ENCODE measurements around the gene PPIL6. TPM values are rescaled to one million over a fixed set of nuclear protein-coding genes. Genes with fewer than 3 reads are reported as not detected.

Gene PPIL6
- total RNA-seq, 1 experiment from 2014 or later = 0.29 TPM

DNA sequence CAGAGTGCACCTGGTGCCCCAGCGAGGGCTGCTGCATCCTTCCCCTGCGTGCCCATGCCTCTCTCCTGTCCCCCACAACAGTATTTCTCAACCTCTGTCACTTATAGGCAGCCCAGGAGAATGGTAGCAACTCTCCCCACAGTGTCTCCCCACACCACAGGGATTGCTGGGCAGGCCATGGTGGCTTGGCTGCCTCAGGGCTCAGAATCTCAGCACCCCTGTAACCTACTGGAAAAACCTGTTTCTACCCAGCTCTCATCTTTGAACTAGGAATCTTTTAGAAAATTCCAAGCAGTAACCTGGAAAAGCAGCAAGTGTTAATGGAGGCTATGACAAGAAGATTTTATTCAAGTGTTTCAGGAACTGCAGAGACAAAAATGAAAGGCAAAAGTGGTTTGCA lies 96.2 kb downstream of the PPIL6 start:
- Histone ChIP-seq H3K4me3 (no peak overlapping the region), H3K27me3 (replicated peaks) (no peaks in the 10 kb centered on the region), H3K36me3 (no peaks in the 10 kb centered on the region), H3K9me3 (replicated peaks) (no peaks in the 10 kb centered on the region), H3K27ac (no peak overlapping the region), H3K4me1 (replicated peaks) (no peaks in the 10 kb centered on the region)
- DNase-seq (ENCODE audit: low read depth in 1 of 2, low spot score in 2 of 2) = no peak

DNA sequence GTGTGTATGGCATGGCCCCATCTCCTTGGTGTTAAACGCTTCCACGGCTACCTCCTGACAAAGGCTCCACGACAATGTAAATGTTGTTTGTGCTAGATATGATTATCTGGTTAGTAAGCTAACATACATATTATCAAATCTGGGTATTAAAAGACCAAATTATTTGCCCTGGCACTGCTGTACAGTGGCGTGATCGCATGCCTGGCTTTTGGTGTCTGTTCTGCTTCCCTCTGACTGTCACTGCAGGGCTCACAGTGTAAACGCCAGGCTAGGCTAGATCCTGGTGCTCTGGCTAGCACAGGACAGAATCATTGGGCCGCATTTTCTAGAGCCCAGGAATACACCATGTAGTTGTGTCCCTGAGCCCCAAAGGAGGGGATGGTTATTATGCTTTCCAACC lies 96.9 kb downstream of the PPIL6 start:
- no peaks in the 10 kb centered on the region for H3K9me3 ChIP-seq (replicated peaks)
- H3K4me3 ChIP-seq = no peak overlapping the region
- no peaks in the 10 kb centered on the region for H3K4me1 ChIP-seq (replicated peaks)
- no peak for DNase-seq (ENCODE audit: low read depth in 1 of 2, low spot score in 2 of 2)
- H3K36me3 ChIP-seq = no peaks in the 10 kb centered on the region
- no peaks in the 10 kb centered on the region for H3K27me3 ChIP-seq (replicated peaks)
- H3K27ac ChIP-seq = no peak overlapping the region

DNA sequence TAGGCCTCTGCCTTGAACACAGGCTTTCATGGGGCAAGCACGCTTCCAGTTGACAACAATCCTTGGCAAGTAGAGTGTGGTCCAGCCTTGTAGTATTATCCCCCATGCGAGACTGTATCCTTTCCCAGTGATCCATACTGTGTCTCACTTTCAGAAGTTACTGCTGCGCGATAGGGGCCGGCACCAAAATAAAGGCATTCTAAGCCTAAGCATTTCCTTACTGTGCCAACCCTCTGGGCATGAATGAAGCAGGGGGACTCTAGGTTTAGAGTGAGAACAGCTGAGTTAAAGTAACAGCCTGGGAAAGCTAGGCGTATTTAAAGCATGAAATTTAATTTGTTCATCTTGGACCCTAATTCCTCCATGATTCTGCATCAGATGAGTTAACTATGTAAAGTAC lies 97.5 kb downstream of the PPIL6 start:
- Histone ChIP-seq H3K27me3 (replicated peaks) (no peaks in the 10 kb centered on the region), H3K27ac (no peak overlapping the region), H3K4me1 (replicated peaks) (no peaks in the 10 kb centered on the region), H3K4me3 (no peak overlapping the region), H3K9me3 (replicated peaks) (no peaks in the 10 kb centered on the region), H3K36me3 (no peaks in the 10 kb centered on the region)
- DNase-seq (ENCODE audit: low read depth in 1 of 2, low spot score in 2 of 2) = no peak

DNA sequence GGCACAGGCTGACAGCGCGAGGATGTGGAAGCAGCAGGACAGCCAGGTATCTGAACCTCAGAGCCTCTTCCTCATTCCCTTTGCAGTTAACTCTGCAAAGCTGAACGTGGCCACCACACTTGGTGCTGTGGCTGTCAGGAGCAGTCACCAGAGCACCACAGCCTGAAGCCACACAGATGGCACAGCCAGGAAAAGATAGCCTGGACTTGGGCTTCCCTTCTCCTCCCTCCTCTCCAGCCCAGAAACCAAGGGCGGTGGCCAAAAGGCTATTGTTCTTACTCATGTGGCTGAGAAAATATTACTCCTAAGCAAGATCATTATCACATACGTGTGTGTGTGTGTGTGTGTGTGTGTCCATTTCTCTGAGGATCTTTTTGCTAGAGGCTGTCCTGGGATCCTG lies 97.9 kb downstream of the PPIL6 start:
- H3K4me3 ChIP-seq = no peak overlapping the region
- no peak for DNase-seq (ENCODE audit: low read depth in 1 of 2, low spot score in 2 of 2)

DNA sequence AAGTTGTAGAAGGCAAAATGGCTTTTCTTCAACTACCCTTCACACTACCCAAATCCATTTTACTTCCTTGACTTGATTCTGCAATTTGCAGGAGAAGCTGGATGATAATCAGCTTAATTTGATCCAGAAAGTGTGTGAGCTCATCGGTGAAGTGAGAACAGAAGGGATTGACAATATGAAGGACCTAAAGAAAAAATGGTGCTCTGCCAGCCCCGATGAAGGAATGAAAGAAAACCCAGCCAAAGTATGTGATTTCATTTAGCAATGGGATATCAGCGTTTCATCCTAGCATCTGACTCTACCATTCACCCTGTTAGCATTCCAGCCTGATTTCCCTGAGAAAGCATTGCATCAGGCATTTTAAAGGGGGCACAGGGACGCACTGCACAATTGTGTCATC lies 99.6 kb downstream of the PPIL6 start:
- no peak for DNase-seq (ENCODE audit: low read depth in 1 of 2, low spot score in 2 of 2)

More for the DNA sequence above, 97.9 kb downstream of the PPIL6 start:
- no peaks in the 10 kb centered on the region for H3K9me3 ChIP-seq (replicated peaks)
- H3K27me3 ChIP-seq (replicated peaks) = no peaks in the 10 kb centered on the region
- H3K4me1 ChIP-seq (replicated peaks) = no peaks in the 10 kb centered on the region
- no peak overlapping the region for H3K27ac ChIP-seq
- H3K36me3 ChIP-seq = no peaks in the 10 kb centered on the region

More for the DNA sequence above, 99.6 kb downstream of the PPIL6 start:
- Histone ChIP-seq H3K9me3 (replicated peaks) (no peaks in the 10 kb centered on the region), H3K27ac (no peak overlapping the region), H3K36me3 (no peaks in the 10 kb centered on the region), H3K27me3 (replicated peaks) (no peaks in the 10 kb centered on the region), H3K4me1 (replicated peaks) (no peaks in the 10 kb centered on the region), H3K4me3 (no peak overlapping the region)

Other genes starting within 250 kb of the PPIL6 start
- 188 and 193 TPM in 2 replicates for gene CD164, start 58.2 kb downstream of the PPIL6 start, total RNA-seq (2014; rRNA removed; shearing (Covaris generic))
- 6.0 and 9.9 TPM in 2 replicates for gene SMPD2, start 96 bp upstream of the PPIL6 start, total RNA-seq (2014; rRNA removed; shearing (Covaris generic))
- 45.7 and 51.9 TPM in 2 replicates for gene MICAL1, start 15.1 kb upstream of the PPIL6 start, total RNA-seq (2014; rRNA removed; shearing (Covaris generic))
- gene ZBTB24, start 42.6 kb upstream of the PPIL6 start, total RNA-seq (2014; rRNA removed; shearing (Covaris generic)) = 11.2 and 16.7 TPM in 2 replicates

Measured in SJSA1 (cell line).